Amniotic epithelial cell (primary cell): ENCODE results near the gene DLEC1.
A peak's percentile ranks its signal among the peaks of the same experiment; 100 is the strongest.
"Not testable (repeated sequence)": the region's sequence is repeated elsewhere in the genome, so short reads cannot be mapped to it uniquely, and the experiment has no call there.

Experiments used
- DNase-seq: peaks from one replicate; pipeline ENCODE4 v3.0.0-alpha.2; 2010; ENCODE audit warnings: low read depth

The DLEC1 gene

DNA sequence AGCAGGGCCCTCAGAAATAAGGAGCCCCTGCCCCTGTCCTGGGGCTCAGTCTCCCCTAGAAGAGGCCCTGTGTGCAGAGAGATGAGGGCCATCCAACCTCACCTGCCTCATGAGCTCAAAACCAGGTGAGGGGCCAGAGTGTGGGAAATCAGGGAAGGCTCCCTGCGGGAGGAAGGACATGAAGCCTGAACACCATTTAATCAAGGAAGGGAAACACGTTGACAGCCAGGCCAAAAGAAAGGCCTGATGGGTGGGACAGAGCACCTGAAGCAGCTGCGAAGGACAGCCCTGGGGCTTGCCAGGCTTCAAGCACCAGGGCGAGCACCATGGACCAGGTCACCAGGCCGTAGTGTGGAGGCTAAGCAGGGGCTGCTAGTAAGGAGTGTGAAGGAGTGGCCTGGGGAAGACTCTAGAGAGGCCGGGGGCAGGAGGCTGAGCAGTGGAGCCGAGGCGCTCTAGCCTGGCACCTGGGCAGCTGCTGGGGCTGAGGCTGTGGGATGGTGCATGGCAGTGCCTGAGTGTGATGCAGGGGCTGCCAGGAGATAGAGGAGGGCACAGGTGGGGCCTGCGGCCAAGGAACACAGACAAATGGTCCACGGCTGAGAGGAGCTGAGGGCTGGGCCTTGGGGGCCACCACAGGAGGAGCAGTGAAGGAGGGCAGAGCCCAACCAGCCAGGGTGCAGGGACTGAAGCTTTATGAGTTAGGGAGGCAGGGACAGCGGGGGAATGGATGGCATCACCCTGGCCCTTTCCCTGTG is 81.9 kb downstream of the DLEC1 start:
- no peak for DNase-seq

DNA sequence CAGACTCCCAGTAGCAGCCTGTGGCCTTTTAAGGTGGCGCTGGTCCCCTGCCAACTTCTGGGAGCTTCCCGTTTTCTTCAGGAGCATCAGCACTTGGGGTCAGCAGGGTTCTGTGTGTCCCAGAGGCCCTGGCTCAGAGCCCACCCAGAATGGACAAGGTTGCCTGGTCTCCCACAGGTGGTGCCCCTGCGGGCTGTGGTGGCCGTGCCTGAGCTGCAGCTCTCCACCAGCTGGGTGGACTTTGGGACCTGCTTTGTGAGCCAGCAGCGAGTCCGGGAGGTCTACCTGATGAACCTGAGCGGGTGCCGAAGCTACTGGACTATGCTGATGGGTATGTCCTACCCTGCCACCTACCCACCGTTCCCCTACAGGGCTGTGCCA is 82.4 kb downstream of the DLEC1 start:
- DNase-seq, result no peak

DNA sequence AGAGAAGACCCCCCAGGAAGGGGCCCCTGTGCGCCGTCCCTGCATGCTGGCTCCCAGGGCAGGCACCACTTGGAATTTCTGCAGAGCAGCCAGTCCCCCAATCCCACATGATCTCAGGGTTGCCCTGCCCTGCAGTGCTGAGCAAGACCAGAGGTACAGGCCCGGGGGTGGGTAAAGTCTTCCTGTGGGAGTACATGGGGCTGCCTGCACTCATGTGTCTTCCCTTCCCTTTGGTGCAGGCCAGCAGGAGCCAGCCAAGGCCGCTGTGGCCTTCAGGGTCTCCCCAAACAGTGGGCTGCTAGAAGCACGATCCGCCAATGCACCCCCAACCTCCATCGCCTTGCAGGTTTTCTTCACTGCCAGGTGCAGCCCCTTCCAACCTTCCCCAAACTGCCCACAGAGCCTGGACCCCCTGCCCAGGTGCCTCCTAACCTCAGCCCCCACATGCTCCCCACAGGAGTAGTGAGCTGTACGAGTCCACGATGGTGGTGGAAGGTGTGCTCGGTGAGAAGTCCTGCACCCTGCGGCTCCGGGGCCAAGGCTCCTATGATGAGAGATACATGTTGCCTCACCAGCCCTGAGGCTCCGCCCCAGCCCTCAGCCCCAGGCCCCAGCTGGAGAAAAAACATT is 82.9 kb downstream of the DLEC1 start:
- no peak for DNase-seq

DNA sequence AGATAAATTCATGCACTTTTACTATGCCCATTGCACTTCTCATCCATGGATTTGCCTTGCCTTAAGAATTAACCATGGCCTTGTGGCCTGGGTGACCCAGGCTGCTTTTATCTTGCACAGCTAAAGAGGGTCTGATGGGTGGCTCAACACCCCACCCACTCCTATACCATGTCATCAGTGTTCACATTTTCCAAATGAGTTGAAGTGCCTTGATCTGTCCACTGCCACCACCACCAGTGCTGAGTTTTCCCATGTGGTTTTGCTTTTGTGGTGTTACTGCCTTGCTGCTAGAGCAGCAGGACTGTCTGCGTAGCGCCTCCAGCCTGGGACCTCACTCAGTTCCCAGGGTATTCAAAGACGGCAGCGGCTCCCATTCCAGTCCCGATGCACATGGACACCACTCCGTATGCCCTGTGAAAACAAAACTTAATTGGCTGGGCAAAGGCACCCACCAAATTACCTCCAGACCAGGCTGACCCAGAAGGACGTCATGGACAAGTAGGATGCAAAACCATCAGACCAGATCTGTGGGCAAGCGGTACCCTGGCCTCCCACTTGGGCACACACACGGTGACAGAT is 83.8 kb downstream of the DLEC1 start:
- DNase-seq, result no peak

DNA sequence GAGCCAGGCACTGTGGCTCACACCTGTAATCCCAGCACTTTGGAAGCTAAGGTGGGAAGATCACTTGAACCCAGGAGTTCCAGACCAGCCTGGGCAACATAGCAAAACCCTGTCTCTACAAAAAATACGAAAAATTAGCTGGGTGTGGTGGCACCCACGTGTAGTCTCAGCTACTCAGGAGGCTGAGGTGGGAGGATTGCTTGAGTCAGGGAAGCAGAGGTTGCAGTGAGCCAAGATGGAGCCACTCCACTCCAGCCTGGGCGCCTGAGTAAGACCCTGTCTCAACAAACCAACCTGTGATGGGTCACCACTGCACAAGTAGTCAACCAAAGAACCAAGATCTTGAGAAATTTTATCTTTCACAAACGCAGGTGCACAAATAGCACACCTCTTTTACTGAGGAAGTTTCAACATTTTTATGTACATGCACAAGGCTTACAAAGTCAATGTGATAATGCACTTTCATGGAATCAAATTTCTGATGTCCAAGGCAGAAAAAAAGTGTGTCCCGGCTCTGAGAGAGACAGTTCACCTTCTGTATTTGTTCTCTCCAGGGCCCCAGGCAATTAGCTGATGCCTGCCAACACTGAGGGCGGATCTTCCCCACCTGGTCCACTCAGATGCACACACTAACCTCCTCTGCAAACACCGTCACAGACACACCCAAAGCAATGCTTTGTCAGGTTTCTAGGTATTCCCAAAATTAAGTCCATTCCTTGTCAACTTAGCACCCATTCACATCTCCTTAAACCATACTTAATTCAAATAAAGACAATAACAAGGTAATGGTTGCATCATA is 85.5 kb downstream of the DLEC1 start:
- DNase-seq, result no peak

DNA sequence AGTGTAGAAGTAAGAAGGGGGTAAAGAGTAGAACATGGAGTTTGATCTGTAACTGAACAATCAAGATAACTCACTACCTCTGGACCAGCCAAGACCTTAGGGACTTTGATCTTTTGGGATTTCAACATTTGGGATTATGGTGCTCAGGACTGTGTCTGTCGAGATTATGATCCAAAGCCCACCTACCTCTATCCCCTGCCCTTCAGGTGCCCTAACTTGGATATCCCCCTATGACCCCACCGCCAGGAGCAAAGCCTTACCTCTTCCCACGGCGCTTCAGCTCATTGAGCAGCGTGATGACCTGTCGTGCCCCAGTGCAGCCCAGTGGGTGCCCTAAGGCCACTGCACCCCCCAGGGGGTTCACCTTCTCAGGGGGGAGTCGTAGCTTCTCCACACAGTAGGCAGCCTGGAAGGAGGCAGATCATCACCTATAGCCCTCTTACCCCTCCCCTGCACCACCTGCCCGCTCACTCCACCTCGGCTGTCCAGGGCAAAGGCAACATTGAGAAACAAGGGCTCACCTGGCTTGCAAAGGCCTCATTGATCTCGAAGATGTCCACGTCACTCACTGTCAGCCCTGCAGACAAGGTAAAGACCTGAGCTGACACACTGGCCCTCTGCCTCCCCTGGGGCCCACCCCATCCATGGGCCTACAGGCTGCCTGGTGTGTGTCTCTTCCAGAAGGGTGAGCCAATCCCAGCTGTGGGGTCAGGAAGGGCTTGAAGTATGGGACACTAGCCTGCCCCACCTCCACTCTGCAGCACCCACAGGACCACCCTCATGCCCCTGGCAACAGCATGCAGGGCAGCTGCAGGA is 86.5 kb downstream of the DLEC1 start:
- DNase-seq, result no peak

DNA sequence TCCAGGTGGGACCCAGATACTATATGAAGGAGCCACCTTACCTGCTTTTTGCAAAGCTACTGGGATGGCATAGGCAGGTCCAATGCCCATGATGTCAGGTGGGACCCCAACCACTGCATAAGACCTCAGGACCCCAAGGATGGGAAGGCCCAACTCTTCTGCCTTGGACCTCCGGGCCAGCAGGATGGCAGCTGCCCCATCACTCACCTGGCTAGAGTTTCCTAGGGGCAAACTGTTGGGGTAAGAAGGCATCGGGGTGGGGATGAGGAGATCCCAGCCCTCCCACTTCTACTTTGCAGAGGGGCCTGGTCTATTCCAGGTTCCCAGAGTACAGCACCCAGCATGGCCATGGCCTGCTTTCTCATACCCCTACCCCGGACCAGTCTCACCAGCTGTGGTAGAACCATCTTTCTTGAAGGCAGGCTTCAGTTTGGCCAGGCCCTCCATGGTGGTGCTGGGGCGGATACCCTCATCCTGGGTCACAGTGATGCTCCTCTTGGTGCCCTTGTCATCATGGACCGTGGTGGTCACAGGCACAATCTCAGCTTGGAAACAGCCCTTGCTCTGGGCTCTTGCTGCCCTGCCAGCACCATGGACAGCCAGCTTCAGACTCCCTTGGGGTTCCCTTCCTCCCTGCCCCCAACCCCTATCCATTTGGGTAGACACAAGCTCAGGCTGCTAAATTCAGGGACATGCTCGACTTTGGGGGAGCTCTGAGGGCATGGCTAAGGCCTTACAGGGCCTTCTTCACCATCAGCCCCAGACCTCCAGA is 87.3 kb downstream of the DLEC1 start:
- no peak for DNase-seq

DNA sequence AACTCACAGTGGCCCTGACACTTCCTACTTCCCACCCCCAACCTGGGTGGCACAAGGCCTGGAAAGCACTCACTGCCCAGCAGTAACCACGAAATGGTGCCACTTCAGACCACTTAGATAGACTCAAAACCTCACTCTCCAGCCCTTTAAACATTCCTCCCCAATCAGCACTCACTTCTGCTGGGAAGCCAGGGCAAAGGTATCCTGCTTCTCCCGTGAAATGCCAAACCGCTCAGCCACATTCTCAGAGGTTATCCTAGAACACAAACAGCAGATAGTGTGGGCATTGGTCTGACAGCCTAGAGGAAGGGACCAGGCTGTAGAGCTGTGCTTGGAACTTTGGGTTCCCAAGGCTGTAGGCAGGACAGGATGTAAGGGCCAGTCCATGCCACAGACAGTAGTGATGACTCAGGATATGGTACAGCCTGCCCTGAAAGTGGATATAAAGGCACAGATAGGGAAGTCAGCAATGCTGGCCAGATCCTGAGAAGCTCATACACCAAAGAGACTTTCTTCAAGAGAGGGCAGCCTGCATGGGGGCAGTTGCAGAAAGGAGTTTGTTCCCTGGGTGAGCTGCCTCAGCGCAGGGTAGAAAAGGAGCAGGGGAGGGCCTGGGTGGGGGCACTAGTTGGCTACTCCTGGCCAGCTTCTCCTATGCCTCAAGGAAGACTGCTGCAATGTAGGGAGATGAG is 88.7 kb downstream of the DLEC1 start:
- no peak for DNase-seq

DNA sequence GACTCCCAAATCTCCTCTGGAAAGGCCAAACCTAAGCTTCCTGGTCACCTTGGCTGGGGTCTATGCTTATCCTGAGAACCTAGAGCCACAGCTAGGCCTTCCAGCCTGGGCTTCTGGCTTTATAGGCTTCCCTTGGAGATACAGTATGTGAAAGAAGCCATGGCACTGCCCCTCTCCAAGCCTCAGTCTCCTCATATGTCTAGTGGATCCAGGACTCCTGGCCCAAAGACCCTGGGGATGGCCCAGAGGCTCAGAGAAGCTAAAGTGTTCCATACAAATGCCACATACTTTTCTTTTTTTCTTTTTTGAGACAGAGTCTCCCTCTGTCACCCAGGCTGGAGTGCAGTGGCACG is 89.3 kb downstream of the DLEC1 start:
- no peak for DNase-seq

DNA sequence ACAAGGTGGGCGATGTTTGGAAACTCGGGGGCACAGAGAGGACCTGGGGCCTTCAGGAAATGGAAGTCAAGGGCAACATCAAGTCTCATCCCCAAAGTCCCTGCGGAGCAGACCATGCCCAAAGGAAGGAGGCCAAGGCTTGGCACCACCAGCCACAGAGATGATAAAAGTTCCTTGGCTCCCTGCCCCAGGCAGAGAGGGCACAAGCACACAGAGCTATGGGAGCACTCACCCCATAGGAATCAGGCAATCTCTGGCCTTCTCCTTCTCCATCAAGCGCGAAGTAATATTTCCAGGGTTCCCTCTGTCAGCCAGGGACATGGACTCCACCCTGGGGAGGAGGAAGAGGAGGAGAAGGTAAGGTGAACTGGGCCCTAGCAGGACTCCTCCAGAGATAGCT is 90.0 kb downstream of the DLEC1 start:
- DNase-seq, result no peak

DNA sequence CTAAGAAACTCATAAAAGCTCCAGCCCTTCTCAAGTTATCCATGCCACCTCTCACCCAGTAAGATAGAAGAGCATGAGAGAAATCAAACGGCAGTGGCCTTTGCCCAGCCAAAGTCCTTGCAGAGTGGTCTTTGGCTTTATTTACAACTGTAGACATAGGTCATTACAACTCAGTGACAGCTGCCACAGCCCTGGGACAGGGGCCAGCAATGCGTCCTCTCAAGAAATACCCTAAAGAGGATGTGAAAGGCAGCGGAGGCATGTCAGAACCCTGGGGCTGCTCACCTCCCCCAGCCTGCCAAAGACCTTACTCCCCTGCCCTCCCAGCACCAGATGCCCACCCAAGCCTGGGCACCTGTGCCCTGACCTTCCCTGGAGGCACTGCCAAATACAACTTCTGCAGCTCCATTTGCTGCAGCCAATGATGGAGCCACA is 91.6 kb downstream of the DLEC1 start:
- DNase-seq, result no peak

DNA sequence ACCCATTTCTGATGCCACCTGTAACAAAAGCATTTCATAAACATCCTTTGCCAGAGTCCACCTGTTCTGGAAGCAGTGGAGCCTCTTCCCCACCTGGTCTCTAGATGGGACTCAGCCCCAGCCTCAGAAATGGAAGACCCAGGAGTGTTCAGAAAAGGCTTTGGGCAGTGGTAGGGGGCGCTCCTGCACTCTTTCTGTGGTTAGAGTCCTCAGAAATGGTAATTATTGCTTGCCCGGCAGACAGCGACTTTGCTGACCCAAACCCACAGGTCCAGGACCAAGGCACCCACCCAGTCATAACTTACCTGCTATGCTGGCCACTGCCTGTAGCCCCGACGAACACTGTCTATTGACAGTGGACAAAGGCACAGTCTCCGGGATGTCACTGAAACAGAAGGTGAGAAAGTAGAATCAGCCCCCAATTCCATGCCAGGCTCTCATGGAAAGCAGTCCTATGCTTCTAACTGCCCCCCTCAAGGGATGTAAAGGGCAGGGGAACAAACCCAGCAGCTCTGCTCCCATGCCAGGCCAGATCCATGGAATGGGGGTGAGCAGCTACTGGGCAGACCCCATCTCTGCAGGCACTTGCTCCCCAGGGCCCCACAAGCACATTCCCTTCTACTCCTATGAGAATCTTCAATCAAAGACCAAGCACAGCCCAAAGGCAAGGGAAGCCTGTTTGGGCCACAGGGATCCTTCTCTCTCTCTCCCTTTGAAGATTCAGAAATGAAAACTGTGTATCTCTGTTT is 92.8 kb downstream of the DLEC1 start:
- peak; percentile 35 for DNase-seq

DNA sequence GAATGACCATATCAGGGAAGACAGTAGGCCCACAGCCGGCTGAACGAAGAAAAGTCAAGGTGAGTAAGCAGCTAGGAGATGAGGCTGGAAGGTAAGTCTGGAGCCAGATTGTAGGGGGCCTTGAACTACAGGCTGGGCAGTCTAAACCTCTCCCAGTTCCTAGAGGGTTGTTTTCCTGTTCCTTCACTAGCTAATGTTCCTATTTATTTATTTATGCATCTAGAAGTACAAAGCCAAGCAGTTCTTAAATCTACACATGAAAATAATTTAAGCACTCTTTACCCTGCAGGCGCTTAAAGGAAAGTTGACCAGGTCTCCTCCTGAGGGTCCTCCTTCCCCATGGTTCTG is 94.2 kb downstream of the DLEC1 start:
- no peak for DNase-seq

DNA sequence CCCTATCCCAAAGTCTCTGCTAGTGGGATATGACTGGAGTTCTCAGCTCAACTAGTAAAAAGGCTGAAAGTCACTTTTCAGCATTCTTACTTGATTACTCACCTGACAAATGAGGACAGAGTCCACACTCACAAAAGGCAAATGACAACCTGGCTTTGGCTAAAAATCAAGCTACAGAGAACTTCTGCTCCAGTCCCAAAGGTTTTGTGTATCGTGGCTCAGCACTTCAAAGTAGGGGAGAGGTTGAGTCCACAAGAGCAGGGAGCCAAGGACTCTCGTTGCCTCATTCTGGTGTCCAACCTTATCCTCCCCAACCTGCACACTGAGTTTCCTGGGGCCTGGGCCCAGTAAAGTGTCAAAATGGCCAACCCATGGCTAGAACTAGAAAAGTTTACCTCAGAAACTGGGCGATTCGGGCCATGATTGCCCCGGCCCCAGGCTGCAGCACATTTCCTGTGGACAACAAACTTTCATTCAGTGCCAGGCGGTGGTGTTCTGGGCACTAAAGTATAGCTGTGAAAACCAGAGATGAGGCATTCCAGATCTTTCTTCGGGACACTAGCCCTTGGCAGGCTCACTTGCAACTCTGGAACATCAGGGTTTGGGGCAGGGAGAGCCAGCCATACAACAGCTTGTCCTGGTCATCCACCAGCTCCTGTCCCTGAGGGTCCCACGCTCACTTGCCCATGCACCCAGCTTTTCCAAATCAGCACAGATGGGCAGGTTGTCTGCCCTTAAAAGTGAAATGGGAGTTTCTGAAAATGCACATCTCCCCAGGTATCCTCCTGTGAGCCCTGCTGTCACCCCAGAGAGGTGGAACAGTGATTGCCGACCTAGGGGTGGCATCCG is 94.8 kb downstream of the DLEC1 start:
- no peak for DNase-seq

DNA sequence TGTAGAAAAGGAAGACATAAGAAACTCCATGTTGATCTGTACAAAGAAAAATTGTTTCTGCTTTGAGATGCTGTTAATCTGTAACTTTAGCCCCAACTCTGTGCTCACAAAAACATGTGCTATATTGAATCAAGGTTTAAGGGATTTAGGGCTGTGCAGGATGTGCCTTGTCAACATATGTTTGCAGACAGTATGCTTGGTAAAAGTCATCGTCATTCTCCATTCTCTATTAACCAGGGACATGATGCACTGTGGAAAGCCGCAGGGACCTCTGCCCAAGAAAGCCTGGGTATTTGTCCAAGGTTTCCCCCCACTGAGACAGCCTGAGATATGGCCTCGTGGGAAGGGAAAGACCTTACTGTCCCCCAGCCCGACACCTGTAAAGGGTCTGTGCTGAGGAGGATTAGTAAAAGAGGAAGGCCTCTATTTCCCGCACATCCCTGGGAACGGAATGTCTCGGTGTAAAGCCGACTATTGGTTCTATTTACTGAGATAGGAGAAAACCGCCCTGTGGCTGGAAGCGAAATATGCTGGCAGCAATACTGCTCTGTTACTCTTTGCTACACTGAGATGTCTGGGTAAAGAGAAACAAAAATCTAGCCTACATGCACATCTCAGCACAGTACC is 95.6 kb downstream of the DLEC1 start:
- DNase-seq, result not testable (repeated sequence)

DNA sequence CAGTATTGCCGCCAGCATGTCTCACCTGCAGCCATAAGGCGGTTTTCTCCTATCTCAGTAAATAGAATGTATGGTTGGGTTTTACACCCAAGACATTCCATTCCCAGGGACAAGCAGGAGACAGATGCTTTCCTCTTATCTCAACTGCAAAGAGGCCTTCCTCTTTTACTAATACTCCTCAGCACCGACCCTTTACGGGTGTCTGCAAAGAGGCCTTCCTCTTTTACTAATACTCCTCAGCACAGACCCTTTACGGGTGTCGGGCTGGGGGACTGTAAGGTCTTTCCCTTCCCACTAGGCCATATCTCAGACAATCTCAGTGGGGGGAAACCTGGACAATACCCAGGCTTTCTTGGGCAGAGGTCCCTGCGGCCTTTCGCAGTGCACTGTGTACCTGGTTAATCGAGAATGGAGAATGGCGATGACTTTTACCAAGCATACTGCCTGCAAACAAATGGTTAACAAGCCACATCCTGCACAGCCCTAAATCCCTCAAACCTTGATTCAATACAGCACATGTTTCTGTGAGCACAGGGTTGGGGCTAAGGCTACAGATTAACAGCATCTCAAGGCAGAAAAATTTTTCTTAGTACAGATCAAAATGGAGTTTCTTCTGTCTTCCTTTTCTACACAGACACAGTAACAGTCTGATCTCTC is 96.7 kb downstream of the DLEC1 start:
- not testable (repeated sequence) for DNase-seq

DNA sequence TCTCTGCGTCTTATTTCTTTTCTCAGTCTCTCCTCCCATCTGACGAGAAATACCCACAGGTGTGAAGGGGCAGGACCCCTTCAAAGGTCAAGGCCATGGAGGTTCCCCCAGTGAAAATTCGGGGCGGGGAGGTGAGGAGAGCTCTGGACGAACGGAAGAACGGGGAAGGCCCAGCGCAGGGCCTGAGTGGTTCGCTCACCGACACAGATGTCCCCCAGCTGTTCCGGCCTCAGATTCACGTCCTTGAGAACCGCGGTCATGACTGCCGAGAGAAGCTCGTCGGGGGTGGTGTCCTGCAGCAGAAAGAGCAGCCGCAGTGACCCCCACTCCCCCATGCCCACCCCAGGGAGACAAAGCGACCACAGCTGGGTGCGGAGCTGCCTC is 97.4 kb downstream of the DLEC1 start:
- DNase-seq, result no peak
